ENCODE measurements around the gene ZNF618.
"Not testable (repeated sequence)": the region's sequence is repeated elsewhere in the genome, so short reads cannot be mapped to it uniquely, and the experiment has no call there.

ZNF618 gene

DNA sequence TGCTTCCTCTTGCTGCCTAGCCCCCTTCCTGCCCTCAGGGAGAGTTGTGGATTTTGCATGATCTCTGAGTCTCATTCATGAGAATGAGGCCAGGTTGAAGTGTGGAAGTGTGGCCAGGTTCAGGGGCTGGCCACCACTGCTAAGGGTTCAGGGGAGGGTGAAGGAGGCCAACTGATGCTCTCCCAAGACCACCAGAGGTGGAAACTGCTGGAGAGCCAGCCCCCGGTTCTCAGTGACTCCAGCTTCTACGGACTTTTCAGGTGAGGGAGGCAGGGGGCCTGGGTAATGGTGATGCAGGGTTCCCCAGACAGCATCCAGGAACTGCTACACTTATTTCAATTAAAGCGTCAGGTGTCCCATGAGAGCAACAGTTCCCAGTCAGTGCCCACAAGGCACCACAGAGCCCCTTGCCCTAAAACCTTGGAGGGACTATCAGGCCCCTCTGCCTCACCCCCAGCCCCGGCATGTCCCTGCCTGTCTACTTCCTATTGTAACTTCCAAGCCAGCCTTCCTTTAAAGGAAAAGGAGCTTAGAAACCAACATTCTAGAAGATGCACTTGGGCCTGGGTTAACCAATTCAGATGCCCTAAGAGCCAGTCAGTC lies 151.9 kb downstream of the ZNF618 start:
- DNase-seq = no peak

DNA sequence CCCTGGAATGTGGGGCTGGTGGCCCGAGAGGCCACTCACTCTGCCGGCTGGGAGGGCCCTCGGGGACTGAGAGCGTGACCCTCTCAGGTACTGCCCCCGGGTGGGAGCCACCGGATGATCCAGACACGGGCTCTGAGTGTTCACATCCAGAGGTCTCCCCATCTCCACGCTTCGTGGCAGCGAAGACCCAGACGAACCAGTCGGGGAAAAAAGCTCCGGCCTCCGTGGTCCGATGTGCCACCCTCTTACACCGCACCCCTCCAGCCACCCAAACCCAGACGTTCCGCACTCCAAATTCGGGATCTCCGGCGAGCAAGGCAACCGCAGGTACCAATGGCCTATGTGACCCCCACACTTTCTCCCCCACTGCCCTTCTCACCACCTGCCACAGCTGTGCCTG lies 152.5 kb downstream of the ZNF618 start:
- no peak for DNase-seq

DNA sequence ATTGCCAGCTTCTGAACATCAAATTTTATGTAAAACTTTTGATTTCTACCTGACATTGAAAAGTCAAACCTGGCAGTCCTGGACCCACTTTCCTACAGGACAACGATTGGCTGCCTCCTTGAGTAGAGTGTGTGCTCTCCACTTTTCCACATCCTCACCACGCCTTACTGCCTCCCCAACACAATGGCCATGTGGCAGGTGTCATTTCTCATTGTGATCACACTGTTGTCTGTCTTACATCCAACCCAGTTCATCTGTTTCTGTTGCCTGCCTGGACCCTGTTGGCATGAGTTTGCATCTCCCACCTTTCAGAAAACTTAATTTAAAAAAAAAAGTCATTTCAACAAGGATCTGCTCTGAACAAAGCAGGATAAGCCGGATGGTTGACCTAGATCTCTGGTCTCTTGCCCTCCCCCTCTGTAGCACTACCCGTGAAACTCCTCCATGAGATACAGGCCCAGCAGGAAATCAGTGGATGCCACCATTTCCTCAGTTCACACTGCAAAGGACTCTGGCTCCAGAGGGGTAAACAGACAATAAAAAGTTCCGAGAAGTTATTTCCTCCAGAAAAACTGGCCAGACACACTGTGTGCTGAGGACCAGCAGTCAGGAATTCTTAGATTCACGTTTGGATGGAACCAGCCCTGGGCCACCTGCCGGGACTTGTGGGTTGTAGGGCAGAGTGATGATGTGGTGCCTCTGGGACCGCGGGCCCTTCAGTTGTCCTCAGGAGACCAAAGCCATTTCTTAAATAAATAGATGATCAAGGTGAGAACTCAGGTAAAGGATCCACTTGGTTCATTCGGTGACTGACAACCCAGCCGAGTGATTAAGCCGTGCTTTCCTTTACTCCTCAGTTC lies 153.4 kb downstream of the ZNF618 start:
- no peak for DNase-seq

DNA sequence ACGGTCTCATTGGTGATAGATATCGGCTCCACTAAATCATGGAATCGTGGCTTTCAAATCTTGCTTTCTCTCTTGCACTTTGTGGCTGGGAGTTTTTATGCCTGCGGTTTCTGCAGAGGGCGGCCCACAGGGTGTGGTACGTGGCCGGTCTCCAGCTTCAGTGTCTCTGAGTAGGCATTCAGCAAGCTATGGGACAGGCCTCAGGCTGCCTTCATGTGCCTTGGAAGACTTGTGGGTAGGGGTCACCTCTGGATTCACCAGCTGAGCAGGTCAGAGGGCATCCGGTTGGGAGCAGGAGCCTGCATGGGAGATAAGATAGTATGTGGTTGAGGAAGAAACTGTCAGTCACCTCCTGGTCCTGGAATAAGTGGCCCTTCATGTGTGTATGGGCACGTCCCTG lies 154.3 kb downstream of the ZNF618 start:
- DNase-seq = no peak

DNA sequence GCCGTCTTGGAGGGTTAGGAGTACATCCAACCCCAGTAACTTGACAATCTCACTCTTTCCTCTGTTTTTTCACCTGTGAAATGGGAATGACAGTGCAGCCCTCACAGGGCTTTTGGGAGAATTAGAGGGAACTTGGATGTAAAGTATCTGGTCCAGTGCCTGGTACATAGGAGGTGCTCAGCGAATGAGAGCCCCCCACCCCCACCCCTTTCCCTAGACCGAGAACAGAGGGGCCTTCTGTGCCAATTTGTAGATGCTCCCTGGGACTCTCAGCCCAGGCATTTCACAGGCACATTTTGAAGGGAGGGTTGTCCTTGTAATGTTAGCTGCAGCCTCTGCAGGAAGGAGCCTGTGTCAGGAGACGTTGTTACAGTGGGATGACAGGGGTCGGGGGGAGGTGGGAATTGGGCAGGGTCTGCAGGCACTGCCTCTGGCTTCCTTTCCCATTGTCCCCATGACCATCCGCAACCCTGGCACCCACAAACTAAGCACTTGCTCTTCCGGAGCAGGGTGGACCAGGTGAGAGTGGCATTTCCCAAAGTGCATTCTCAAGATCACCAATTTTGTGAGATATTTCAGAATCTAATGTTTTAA lies 155.0 kb downstream of the ZNF618 start:
- DNase-seq = no peak

DNA sequence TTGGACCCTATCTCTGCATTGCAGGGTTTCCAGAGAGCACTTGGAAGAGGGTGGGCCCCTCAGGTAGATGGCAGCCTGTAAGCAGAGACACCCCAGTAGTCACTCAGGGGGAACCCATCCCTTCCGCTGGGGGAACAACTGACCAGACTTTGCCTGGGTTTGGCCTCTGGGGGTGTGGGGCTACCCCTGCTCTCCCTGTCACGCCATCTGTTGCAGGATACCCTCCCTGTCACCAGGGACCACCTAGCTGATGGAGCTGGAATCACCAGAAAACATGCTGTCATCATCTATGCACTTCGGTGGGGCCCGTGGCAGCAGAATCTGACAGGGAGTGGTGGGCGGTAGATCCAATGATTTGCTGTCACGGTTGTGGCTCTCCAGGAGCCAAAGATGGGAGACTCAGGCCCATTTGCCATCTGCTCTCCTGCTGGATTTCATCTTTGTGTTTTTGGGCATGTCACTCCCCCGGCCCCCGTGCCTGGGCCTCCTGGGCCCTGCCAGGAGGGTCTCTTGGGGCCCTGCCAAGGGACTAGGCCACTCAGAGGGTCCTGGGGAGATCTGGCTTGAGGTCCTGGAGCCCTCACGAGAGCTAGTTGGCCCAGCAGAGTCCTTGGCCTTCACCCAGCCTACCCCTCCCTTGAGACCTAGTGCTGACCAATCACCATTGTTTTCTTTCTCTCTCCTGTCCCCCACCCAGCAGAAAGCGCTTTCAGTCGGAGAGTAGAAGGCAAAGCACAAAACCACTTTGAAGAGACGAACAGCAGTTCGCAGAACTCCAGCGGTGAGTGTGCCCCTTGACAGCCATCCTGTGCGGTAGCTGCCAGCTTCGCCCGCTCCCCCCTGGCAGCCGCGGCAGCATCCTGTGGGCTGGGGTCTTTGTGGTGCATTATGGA lies 156.1 kb downstream of the ZNF618 start:
- DNase-seq = no peak

DNA sequence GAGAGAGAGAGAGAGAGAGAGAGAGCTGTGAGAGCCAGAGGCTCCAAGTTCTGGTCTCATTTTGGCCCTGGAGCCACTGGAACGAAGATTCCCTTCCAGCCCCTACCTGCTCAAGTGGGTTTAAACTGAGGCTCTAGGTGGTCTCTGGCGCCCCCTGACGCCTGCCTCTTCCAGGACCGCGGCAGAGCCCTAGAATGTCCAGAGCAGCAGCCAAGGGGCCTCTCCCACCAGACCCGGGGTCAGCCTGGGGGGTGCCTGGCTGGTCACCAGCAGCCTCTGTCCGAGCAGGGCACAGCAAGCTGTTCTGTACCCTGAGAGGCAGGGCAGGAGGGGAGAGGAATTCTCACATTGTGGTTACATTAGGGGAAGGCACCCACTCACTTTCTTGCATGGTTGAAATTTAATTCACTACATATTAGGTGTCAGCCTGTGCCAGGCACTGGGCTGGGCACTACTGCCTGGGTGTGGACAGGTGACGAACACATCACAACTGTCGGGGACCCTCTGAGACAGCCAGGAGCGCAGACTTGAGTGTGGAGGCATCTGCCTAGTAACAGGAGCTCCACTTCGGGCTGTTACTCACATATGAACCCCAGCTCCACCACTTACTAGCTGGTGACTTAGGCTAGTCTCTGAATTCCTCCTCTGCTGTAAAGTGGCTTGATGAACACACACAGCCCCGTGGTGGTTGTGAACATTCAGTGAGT lies 157.4 kb downstream of the ZNF618 start:
- no peak for DNase-seq

DNA sequence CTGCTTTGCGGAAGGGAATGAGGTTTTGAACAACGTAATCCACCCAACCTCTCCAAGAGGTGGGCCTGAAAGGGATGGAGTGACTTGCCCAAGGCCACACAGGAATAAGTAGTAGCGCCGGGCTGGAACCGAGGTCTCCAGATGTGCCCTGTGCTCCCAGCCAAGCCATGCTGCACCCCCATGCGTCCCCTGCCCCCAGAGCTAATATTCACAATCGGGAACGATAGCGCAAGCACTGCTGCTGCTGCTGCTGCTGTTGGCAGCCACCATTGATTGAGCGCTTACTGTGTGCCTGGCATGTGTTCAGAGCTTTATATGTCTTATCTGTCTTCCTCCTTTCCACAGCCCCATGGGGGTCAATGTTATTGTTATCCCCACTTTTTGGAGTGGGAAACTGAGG lies 158.1 kb downstream of the ZNF618 start:
- no peak for DNase-seq

DNA sequence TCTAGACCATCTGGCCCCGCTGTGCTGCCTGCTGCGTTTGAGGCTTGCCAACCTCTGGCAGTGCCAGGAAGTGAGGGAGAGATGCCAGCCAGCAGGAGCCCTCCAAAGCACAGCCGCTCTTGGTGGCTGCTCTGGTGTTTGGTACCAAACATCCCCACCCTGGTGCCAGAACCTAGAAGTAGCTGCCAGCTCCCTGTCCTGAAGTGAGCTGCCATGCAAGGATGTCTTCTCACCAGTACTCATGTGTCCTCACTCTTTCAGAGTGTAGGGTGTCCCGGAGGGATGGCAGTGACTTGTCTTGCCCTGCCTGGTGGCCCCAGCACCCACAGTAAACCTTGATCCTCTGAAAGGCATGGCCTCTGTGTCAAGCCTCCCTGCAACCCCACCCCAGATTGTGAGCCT lies 158.6 kb downstream of the ZNF618 start:
- no peak for DNase-seq

DNA sequence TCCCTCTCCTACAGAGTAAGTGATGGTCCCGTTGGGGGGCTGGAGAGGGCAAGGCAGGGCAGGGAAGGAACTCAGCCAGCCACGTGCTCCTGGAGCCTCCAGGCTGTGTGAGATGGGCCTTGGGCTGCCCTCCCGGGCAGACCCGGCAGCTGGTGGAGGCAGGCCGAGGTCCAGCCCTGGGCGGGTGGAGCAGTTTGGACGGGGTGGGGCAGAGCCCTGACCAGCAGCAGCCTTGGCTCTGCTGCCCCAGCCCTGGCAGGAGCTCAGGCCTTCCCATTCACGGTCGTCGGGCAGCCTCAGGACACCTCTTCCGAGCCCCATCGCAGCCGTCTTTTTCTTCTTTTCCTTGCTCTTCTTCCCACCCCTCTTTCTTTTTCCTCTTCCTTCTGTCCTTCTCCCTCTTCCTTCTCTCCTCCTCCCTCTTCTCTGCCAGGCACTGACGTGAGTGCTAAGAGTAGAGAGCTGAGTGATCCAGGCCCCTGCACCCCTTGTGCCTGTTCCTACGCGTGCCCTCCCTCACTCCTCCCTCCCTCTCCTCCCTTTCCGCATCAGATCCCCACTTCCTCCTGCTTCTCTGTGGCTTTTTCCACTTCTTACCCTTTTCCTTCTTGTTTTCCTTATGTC lies 159.2 kb downstream of the ZNF618 start:
- DNase-seq = no peak

DNA sequence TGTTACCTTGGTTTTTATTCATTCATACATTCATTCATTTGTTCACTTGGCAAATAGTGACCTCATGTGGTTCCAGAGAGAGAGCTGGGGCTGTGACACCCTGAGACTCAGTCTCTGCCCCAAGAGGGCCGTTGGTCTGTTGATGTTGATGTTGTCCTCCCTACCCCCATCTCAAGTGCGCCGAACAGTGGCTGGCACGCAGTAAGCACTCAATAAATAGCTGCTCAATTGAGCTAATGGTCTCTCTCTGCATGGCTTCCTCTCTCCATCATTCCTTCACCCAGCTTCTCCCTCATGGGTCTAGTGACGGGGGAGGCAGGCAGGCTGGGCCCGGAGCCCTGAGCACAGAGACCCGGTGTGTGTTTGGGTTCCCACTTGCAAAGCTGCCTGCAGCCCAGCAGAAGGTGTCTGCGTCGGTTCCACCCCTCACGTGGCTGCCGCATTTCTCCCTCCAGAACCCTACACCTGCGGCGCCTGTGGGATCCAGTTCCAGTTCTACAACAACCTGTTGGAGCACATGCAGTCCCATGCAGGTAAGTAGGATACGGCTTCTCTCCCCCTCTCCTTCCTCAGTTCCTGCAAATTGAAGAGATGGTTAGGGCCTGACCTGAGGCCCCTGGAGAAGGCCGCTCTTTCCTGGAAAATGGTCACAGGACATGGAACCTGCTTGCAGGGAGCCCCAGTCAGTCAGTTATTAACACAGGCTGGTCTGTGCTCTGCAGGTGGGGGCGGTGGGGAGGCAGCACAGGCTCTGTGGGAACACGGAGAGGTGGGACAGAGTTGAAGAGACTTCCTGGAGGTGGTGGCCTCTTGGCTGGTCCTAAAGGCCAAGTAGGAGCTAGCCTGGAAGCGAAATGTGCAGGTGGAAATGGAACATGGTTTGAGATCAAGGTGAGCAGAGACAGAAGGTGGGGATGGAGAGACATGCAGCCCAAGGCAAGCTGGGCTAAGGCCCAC lies 160.0 kb downstream of the ZNF618 start:
- no peak for DNase-seq

DNA sequence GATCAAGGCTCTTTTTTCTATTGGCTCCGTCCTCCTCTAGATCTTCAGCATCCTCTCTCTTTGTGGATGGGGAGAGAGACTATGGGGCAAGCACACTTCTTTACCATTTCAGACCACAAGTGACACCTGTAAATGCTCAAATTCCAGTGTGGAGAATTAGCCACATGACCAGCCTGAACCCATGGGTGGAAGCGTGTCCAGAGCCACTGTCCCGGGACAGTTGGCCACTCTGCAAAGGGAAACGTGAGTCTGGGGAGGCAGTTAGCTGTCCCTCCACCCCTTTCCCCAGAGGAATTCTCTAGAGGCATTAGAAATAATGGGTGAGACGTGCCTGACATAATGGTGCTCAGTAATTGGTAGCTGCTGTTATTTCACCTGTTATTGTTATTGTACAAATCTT lies 161.1 kb downstream of the ZNF618 start:
- DNase-seq = no peak

DNA sequence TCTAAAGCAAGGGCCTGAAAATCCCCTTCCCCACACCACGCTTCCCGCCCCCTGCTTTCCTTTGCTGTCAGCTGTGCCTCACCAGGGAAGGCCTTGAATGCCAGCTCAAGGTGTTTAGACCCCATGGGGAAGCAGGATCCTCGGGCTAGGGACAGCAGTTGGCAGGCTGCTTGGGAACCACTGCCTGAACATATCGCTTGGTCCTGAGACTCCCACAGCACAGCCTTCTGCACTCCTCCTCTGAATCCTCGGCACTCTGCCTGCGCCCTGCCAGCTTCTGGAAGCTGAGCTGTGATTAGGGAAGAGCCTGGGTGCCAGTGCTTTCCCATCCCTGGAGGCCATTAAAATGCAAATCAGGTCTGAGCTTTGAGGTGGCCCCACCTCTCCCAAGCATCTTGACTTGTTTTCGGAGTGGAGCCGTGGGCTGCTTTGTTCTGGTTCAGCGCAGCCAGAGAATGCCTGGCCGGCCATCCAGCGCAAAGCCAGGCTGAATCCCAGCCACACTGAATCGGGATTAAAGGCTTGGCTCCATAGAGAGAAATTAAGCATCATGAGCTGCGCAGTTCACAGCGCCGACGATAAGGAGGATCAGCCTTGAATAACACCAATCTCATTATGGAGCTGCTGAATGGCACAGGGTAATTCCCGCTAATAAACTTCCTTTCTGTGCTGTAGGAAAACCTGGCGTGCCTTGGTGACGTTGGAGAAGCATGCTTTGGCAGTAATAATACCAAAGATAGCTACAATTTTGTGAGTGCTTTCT lies 162.0 kb downstream of the ZNF618 start:
- DNase-seq = no peak

DNA sequence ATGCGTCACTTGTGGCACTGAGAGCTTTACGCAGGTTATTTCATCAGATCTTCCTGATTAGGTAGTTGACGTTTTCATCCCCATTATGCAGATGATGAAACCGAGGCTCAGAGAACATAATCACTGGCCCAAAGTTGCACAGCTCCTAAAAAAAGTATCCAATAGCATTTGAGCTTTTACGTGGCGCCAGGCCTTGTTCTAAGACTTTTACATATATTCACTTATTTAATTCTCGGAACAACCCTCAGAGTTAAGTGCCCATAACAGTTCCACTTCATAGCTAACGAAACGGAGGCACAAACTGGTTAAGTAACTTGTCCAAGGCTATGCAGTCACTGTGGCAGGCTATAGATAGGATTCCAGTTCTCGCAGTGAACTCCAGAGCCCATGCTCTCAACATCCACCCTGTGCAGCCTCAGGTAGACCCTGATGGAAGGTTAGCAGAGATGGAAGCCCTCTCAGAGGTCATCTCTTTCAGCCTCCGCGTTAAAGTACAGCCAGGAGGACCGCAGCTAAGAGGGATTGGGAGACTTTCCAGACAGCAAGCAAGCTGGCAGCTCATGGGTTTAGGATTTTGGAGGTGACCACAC lies 162.7 kb downstream of the ZNF618 start:
- no peak for DNase-seq

DNA sequence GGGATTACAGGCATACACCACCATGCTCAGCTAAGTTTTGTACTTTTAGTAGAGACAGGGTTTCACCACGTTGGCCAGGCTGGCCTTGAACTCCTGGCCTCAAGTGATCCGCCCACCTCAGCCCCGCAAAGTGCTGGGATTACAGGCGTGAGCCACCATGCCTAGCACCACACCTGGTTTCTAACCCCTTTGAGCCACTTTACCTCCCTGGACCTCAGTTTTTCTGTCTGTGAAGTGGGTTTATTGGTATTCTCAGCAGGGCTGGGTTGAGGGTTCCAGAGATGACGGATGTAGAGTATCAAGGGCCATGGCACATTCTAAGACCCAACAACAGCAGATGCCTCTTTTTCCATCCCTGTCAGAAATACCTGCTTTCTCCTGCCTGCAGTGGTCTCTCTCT lies 163.4 kb downstream of the ZNF618 start:
- DNase-seq = no peak

DNA sequence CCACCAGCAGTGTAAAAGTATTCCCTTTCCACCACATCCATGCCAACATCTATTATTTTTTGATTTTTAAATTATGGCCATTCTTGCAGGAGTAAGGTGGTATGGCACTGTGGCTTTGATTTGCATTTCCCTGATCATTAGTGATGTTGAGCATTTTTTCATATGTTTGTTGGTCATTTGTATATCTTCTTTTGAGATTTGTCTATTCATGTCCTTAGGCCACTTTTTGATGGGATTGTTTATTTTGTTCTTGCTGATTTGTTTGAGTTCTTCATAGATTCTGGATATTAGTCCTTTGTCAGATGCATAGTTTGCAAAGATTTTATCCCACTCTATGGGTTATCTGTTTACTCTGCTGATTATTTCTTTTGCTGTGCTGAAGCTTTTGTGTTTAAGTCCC lies 167.6 kb downstream of the ZNF618 start:
- DNase-seq = not testable (repeated sequence)

DNA sequence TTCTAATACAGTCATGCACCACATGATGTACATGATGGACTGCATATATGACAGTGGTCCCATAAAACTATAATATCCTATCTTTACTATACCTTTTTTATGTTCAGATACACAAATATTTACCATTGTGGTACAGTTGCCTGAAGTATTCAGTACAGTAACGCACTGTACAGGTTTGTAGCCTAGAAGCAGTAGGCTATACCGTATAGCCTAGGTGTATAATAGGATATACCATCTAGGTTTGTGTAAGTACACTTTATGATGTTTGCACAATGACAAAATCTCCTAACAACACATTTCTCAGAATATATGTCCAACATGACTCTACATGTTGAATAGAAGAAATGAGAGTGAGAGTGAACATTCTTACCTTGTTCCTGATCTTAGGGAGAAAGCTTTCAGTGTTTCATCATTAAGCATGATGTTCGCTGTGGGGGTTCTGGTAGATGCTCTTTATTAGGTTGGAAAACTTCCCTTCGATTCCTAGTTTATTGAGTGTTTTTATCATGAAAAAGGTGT lies 170.2 kb downstream of the ZNF618 start:
- no peak for DNase-seq

DNA sequence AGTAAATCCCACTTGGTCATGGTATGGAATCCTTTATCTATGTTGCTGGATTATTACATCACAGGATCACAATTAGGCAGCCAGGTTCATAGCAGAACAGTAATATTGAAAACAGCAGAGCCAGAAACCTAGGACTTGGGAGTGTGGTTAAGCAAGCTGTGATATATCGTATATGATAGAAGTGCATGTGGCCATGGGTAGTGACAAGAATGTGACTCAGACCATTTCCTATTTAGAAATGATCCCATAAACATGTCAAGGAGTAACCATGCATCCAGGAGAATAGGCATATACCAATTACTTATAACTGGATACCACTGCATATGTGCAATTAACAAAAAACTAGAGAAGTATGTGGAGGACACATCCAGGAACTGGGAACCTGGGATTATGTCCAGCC lies 170.8 kb downstream of the ZNF618 start:
- DNase-seq = no peak

DNA sequence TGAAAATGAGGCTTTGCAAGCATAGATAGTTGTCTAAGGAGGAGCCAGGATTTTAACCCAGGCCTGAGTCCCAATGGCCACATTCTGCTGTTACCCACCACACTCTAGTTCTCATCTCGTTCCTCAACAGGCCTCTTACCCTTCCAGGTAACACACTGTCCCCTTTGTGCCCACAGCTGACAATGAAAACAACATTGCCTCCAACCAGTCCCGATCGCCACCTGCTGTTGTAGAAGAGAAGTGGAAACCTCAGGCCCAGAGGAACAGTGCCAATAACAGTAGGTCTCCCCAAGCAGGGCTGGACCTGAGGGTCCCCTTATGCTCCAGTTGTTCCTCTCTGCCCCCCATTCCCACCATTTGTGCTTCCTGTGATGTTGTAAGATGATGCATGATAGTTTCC lies 171.6 kb downstream of the ZNF618 start:
- DNase-seq = no peak
